ENCODE data around the gene EIF4E3.

The EIF4E3 gene

GRCh38 chr3:71676931-71677330 is 48.3 kb downstream of the EIF4E3 start:
- no peak for TF ChIP-seq CTCF (conservative IDR thresholded peaks at IDR 0.05; ENCODE audit: control insufficient read depth, insufficient read depth, low read depth, low read length)
- H3K4me3 ChIP-seq (ENCODE audit: control insufficient read depth, low read depth, low read length): no peak overlapping the region
- no peak for DNase-seq (ENCODE audit: low read depth)

GRCh38 chr3:71673486-71673885 is 51.7 kb downstream of the EIF4E3 start:
- H3K4me3 ChIP-seq (ENCODE audit: control insufficient read depth, low read depth, low read length): no peak overlapping the region
- no peak for TF ChIP-seq CTCF (conservative IDR thresholded peaks at IDR 0.05; ENCODE audit: control insufficient read depth, insufficient read depth, low read depth, low read length)
- peak; percentile 18 for DNase-seq (ENCODE audit: low read depth)

- no peak for DNase-seq (ENCODE audit: low read depth)
- H3K4me3 ChIP-seq (ENCODE audit: control insufficient read depth, low read depth, low read length): no peak overlapping the region
- TF ChIP-seq CTCF (conservative IDR thresholded peaks at IDR 0.05; ENCODE audit: control insufficient read depth, insufficient read depth, low read depth, low read length): no peak
These were observed 52.4 kb downstream of the EIF4E3 start for GRCh38 chr3:71672807-71673206.

- TF ChIP-seq CTCF (conservative IDR thresholded peaks at IDR 0.05; ENCODE audit: control insufficient read depth, insufficient read depth, low read depth, low read length): no peak
- DNase-seq (ENCODE audit: low read depth): no peak
- H3K4me3 ChIP-seq (ENCODE audit: control insufficient read depth, low read depth, low read length): no peak overlapping the region
These were observed 52.9 kb downstream of the EIF4E3 start for GRCh38 chr3:71672340-71672739.

GRCh38 chr3:71671216-71671845 is 53.9 kb downstream of the EIF4E3 start:
- DNase-seq (ENCODE audit: low read depth): no peak
- H3K4me3 ChIP-seq (ENCODE audit: control insufficient read depth, low read depth, low read length): no peak overlapping the region
- no peak for TF ChIP-seq CTCF (conservative IDR thresholded peaks at IDR 0.05; ENCODE audit: control insufficient read depth, insufficient read depth, low read depth, low read length)

- no peak overlapping the region for H3K4me3 ChIP-seq (ENCODE audit: control insufficient read depth, low read depth, low read length)
- DNase-seq (ENCODE audit: low read depth): no peak
- TF ChIP-seq CTCF (conservative IDR thresholded peaks at IDR 0.05; ENCODE audit: control insufficient read depth, insufficient read depth, low read depth, low read length): no peak
These were observed 62.6 kb downstream of the EIF4E3 start for GRCh38 chr3:71662568-71662967.

- TF ChIP-seq CTCF (conservative IDR thresholded peaks at IDR 0.05; ENCODE audit: control insufficient read depth, insufficient read depth, low read depth, low read length): no peak
- H3K4me3 ChIP-seq (ENCODE audit: control insufficient read depth, low read depth, low read length): no peak overlapping the region
- no peak for DNase-seq (ENCODE audit: low read depth)
These were observed 63.1 kb downstream of the EIF4E3 start for GRCh38 chr3:71662056-71662455.
